MM.1S (cell line): ENCODE results near the gene XPNPEP1.

Experiments
- DNase-seq: peaks from one replicate; pipeline ENCODE4 v3.0.0-alpha.2; 2015
- H2AFZ ChIP-seq: fragments of 300-600 bp; sonication (generic); 2 replicates; pipeline ENCODE4 v1.6.0; 2016; ENCODE audit warnings: antibody characterized with exemption, low read length
- H3F3A ChIP-seq: fragments of 300-600 bp; sonication (generic); 2 replicates; pipeline ENCODE4 v1.6.1; 2016; ENCODE audit warnings: mild to moderate bottlenecking, antibody characterized with exemption, low read length, moderate library complexity, mixed read lengths; ENCODE audit not compliant: insufficient read depth
- H3K27ac ChIP-seq: fragments of 300-600 bp; sonication (generic); 2 replicates; pipeline ENCODE4 v1.5.1; 2016; ENCODE audit warnings: mild to moderate bottlenecking, low read length
- H3K27me3 ChIP-seq: fragments of 300-600 bp; sonication (generic); replicated peaks from 2 replicates; pipeline ENCODE4 v1.6.0; 2016; ENCODE audit warnings: low read length; ENCODE audit not compliant: insufficient read depth
- H3K36me3 ChIP-seq: fragments of 300-600 bp; sonication (generic); replicated peaks from 2 replicates; pipeline ENCODE4 v1.6.1; 2016; ENCODE audit warnings: mild to moderate bottlenecking, low read length, mixed read lengths; ENCODE audit not compliant: insufficient read depth
- H3K4me1 ChIP-seq: fragments of 300-600 bp; sonication (generic); 2 replicates; pipeline ENCODE4 v1.6.1; 2016; ENCODE audit warnings: low read length, mixed read lengths
- H3K4me2 ChIP-seq: fragments of 300-600 bp; sonication (generic); 2 replicates; pipeline ENCODE4 v1.6.0; 2016; ENCODE audit warnings: low read depth, low read length
- H3K4me3 ChIP-seq: fragments of 300-600 bp; sonication (generic); 2 replicates; pipeline ENCODE4 v1.5.1; 2016; ENCODE audit warnings: low read length, mixed read lengths
- H3K79me2 ChIP-seq: fragments of 300-600 bp; sonication (generic); 2 replicates; pipeline ENCODE4 v1.6.1; 2016; ENCODE audit warnings: mixed run types, low read length, mixed read lengths
- H3K9ac ChIP-seq: fragments of 300-600 bp; sonication (generic); 2 replicates; pipeline ENCODE4 v1.6.1; 2016; ENCODE audit warnings: low read length, mixed read lengths
- H3K9me2 ChIP-seq: fragments of 300-600 bp; sonication (generic); replicated peaks from 2 replicates; pipeline ENCODE4 v1.6.1; 2016; ENCODE audit warnings: mild to moderate bottlenecking, low read length, mixed read lengths; ENCODE audit not compliant: insufficient read depth
- H3K9me3 ChIP-seq: fragments of 300-600 bp; sonication (generic); replicated peaks from 2 replicates; pipeline ENCODE4 v1.6.1; 2016; ENCODE audit warnings: mild to moderate bottlenecking, low read length, mixed read lengths; ENCODE audit not compliant: insufficient read depth
- H4K20me1 ChIP-seq: fragments of 300-600 bp; sonication (generic); 2 replicates; pipeline ENCODE4 v1.6.1; 2016; ENCODE audit warnings: mild to moderate bottlenecking, low read length, moderate library complexity, mixed read lengths; ENCODE audit not compliant: insufficient read depth
- CTCF ChIP-seq: fragments of 300-600 bp; sonication (generic); IDR thresholded peaks from 2 replicates; pipeline ENCODE4 v1.5.1; 2016; ENCODE audit warnings: antibody characterized with exemption, low read length, mixed read lengths
- EZH2 ChIP-seq: fragments of 300-600 bp; sonication (generic); optimal IDR thresholded peaks from 2 replicates; pipeline ENCODE3; 2017; ENCODE audit warnings: low read depth, mild to moderate bottlenecking, antibody characterized with exemption, low read length, mixed read lengths
- EZH2phosphoT487 ChIP-seq: fragments of 300-600 bp; sonication (generic); IDR thresholded peaks from 2 replicates; pipeline ENCODE4 v1.6.1; 2018; ENCODE audit warnings: antibody characterized with exemption, low read length

Gene XPNPEP1

GRCh38 chr10:109956454-109957091, 33.3 kb upstream of the XPNPEP1 start:
- peak; percentile 35 for DNase-seq
- Histone ChIP-seq H3K4me1 (no peaks in the 10 kb centered on the region), H3K9ac (no peak overlapping the region), H3K4me3 (no peak overlapping the region), H3K4me2 (no peak overlapping the region), H3K9me2 (no peaks in the 10 kb centered on the region), H3K27ac (no peak overlapping the region), H3F3A (no peaks in the 10 kb centered on the region), H3K36me3 (no peaks in the 10 kb centered on the region), H4K20me1 (no peaks in the 10 kb centered on the region), H3K9me3 (no peaks in the 10 kb centered on the region), H3K79me2 (no peaks in the 10 kb centered on the region), H3K27me3 (no peaks in the 10 kb centered on the region), H2AFZ (no peak overlapping the region)
- TF ChIP-seq EZH2phosphoT487: no peak
- peak; percentile 67 for TF ChIP-seq CTCF
- TF ChIP-seq EZH2: no peak

GRCh38 chr10:109953766-109954165, 30.5 kb upstream of the XPNPEP1 start:
- no peak for DNase-seq
- H3K27me3 ChIP-seq: no peaks in the 10 kb centered on the region
- no peak overlapping the region for H3K4me3 ChIP-seq
- H3K27ac ChIP-seq: no peak overlapping the region
- no peak for TF ChIP-seq CTCF
- TF ChIP-seq EZH2: no peak
- TF ChIP-seq EZH2phosphoT487: no peak
- H3K9me3 ChIP-seq: no peaks in the 10 kb centered on the region
- no peaks in the 10 kb centered on the region for H3K36me3 ChIP-seq
- H4K20me1 ChIP-seq: no peaks in the 10 kb centered on the region
- no peaks in the 10 kb centered on the region for H3K4me1 ChIP-seq
- H3K9ac ChIP-seq: no peak overlapping the region
- no peaks in the 10 kb centered on the region for H3F3A ChIP-seq
- no peak overlapping the region for H3K4me2 ChIP-seq
- no peak overlapping the region for H2AFZ ChIP-seq
- no peaks in the 10 kb centered on the region for H3K79me2 ChIP-seq
- no peaks in the 10 kb centered on the region for H3K9me2 ChIP-seq

- Histone ChIP-seq H3K4me3 (no peak overlapping the region), H3K27ac (no peak overlapping the region), H3K79me2 (no peaks in the 10 kb centered on the region), H2AFZ (no peak overlapping the region), H3K9me3 (no peaks in the 10 kb centered on the region), H4K20me1 (no peaks in the 10 kb centered on the region), H3K9ac (no peak overlapping the region), H3K4me2 (no peak overlapping the region), H3K36me3 (no peaks in the 10 kb centered on the region), H3F3A (no peaks in the 10 kb centered on the region), H3K27me3 (no peaks in the 10 kb centered on the region), H3K4me1 (no peaks in the 10 kb centered on the region), H3K9me2 (no peaks in the 10 kb centered on the region)
- TF ChIP-seq CTCF (no peak), EZH2phosphoT487 (no peak), EZH2 (no peak)
- no peak for DNase-seq
Measured at GRCh38 chr10:109952526-109952925, 29.2 kb upstream of the XPNPEP1 start.
